HG02623 (cell line): ENCODE results near the gene CCDC157.
"Not testable (repeated sequence)": the region's sequence is repeated elsewhere in the genome, so short reads cannot be mapped to it uniquely, and the experiment has no call there.

ENCODE experiments used
- ATAC-seq: cut with Tn5 transposase; IDR thresholded peaks from one replicate; pipeline ENCODE4 v1.9.1; 2021; ENCODE audit warnings: moderate library complexity; ENCODE audit not compliant: unreplicated experiment

CCDC157 gene

GRCh38 chr22:30325724-30326254 lies 31.0 kb upstream of the CCDC157 start:
- no peak for ATAC-seq

- ATAC-seq = peak; percentile 27
Observed at GRCh38 chr22:30326255-30326705, 30.5 kb upstream of the CCDC157 start.

GRCh38 chr22:30326706-30327362 lies 30.0 kb upstream of the CCDC157 start, which contains the start of gene TBC1D10A:
TBC1D10A (minus strand) TSS chr22:30326941; CDS start chr22:30326881, 60 bp downstream.
- peak; percentile 81 for ATAC-seq

GRCh38 chr22:30327864-30328345 lies 28.9 kb upstream of the CCDC157 start:
- no peak for ATAC-seq

GRCh38 chr22:30328466-30329049 lies 28.2 kb upstream of the CCDC157 start:
- ATAC-seq = no peak

- ATAC-seq = no peak
Observed at GRCh38 chr22:30332551-30332950, 24.3 kb upstream of the CCDC157 start.

DNA sequence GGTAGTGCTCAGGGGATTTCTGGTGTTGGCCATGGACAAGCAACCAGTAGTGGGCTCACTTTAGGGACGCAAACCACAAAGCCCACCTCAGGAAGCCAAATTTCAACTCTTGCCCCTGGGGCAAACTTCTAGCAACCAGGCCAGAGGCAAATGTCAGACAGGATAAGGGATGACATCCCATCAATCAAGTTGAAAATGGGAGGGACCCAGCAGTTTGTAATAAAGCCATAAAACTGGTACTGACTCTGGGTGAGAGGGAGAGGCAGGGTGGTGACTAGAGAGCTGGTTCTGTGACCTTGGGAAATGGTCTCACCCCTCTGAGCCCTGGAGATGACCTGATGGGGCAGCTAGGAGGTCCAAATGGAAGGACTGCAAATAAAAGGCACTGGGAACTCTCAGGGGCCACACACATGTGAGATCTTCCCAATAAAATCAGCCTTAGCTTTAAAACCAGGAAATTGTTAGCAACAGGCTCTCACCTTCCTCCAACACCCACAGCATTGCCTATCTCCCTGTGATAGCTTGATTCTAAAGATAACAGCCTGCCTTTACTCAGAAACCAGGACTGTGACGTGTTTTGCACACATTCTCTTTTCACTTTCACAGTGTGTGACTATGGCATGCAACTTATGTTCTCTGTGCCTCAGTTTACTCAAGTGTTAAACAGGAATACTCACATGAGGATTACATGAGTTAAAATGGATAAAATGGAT lies 23.7 kb upstream of the CCDC157 start:
- ATAC-seq = no peak

GRCh38 chr22:30333707-30334087 lies 23.1 kb upstream of the CCDC157 start:
- ATAC-seq = no peak

- no peak for ATAC-seq
Observed at GRCh38 chr22:30334646-30335045, 22.2 kb upstream of the CCDC157 start.

- ATAC-seq = no peak
Observed at GRCh38 chr22:30335236-30335635, 21.6 kb upstream of the CCDC157 start.

DNA sequence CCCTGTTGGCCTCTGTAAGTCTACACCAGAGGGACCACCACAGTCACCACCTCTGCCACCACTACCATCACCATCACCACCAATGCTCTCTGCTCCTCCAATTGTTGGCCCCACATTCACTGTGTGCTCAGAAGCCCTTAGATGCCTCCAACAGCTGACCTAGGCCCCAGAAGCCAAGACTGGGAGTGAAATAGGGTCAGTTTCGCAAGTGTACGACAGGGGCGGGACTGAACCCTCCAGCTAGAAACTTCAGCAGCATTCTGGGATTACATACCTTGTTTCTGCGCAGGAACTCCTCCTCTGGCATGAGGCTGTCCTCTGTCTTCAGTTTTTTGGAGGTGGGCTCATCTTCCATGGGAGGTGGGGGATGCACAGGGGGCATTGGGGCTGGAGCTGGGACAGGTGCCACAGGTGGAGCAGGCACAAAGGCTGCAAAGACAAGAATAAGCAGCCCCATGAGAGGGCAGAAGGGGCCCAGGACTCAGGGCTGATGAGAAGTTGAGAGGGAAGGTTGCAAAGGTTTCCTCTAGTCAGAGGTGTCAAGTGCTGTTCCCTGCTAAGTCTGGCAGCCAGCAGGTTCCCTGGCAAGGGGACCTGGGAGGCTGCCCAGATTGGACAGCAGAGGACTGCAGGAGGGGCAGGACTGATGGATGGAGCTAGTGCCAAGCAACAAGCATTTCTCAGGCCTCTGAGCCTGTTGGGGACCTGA lies 19.9 kb upstream of the CCDC157 start:
- no peak for ATAC-seq

DNA sequence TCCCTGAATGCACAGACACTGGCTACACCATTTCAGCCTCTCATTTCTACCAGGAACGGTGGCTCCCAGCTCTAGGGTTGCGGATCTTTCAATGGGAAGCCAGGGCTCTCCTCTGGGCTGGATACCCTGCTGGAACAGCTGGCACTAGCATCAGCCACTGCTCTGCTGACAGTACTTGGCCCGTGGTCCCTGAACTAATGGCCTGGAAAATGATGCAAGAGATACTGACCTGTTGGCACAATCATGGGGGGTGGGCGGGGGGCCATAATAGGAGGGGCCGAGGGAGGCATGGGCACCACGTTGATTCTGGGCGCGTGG lies 19.4 kb upstream of the CCDC157 start:
- ATAC-seq = no peak

- ATAC-seq = not testable (repeated sequence)
Observed at GRCh38 chr22:30338341-30338740, 18.5 kb upstream of the CCDC157 start.

GRCh38 chr22:30338802-30339201 lies 18.0 kb upstream of the CCDC157 start:
- no peak for ATAC-seq

DNA sequence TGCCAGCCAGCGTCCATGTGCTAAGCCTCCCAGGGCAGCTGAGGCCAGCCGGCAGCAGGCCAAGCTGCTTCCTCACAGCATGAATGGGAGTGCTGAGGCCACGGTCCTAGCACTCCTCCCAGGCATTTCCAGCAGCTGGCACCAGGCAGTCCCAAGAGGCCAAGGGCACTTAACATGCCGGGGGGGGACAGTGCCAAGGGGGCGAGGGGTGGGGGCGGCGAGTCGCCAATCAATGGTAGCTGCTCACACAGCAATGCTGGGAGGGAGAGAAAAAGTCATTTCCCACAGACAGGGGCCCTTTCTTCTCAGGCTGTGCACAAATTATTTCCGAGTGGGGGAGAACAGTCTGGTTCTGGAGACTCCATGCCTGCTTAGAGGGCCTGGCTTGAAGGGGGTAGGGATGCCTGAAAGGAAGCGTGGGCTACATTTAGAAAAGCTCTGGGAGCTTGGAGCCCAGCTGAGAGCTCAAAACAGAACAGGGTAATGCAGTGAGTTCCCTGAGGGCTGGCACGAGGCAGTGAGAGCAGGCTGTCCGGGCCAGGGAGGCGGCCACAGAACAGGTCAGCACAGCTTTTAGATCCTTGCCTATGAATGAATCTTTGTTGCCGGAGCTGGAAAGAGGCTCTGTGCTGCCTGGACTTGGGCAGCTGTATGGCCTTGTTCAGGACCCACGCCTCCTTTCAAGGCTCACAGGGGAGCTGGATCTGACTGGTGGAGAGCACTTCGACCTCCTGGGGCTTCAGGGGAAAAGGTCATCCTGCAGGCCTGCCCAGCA lies 15.7 kb upstream of the CCDC157 start:
- ATAC-seq = no peak

DNA sequence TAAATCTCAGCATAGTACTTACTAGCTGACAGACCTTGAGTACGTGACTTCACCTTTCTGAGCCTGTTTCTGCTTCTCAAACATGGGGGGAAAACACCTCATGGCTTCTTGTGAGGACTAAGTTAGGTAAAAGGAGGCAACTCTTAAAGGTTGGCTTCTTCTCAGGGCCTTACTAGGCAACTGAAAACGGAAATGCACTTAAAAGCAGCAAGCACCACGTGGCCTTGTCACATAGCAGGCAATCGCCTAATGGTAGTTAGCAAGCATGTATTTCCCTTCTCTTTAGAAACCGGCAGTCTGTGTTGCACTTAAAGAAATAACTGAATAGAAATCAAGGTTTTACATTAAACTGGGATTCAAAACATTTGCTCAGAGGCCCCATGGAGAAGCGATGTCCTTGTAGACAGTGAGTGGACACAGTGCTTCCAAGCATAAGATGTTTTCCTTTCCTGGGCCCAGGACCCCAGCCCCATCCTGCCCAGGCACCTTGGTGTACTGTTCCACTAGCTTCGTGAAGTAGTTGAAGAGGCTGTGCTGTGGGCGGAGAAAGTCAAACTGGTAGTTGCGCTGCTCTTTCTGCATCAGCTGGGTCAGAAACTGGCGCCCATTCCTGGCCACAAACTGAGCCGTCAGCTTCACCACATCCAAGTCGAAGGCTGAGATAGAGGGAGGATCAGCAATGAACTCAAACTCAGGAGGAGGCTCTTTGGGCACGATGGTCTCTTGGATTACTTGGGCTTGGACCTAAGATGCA lies 12.2 kb upstream of the CCDC157 start:
- no peak for ATAC-seq

GRCh38 chr22:30347255-30347892 lies 9.4 kb upstream of the CCDC157 start:
- ATAC-seq = no peak

DNA sequence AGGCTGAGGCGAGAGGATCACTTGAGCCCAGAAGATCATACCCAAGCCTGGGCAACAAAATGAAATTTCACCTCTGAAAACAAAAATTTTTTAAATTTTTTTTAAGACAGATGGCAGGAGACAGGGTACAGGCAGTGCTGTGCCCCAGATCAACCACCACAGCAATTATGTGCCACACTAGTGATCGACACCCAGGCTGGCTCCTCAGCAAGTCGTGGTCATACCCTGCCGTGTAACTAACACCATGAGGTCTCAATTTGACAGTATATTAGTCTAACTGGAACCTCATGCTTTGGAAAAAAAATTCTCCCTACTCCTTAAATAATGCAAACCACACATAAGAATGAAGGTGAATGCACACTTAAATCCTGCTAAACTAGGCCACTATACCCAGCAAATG lies 8.4 kb upstream of the CCDC157 start:
- no peak for ATAC-seq

DNA sequence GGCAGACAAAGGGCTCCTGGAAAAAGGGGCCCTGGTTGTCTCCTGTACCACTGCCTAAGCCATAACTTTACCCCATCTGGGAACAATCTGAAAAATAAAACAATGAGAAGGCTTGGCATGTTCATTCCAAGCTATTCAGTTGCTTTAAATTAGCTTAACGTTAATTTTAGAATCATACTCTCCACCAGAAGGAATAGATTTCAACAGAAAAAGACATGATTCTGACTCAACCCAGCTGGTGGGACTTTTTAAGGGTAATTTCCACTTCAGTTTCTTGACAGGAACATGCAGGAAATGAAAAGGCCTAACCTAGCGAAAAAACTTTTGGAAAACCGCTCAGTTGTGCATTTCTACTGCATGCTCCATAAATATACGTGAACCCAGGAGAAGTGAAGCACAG lies 8.0 kb upstream of the CCDC157 start:
- no peak for ATAC-seq
